ENCODE data around the gene ROBO2.

Gene ROBO2

GRCh38 chr3:77412584-77412983 is 372.7 kb downstream of the ROBO2 start:
- Histone ChIP-seq H3K4me1 (ENCODE audit: control insufficient read depth, insufficient read depth, low read length) (no peaks in the 10 kb centered on the region), H3K36me3 (ENCODE audit: control insufficient read depth, insufficient read depth, low read length) (no peaks in the 10 kb centered on the region), H3K4me3 (ENCODE audit: insufficient read depth, low read depth, low read length) (no peak overlapping the region), H3K27ac (ENCODE audit: insufficient read depth, low read depth, low read length, poor library complexity, severe bottlenecking) (no peak overlapping the region), H3K27me3 (ENCODE audit: control insufficient read depth, insufficient read depth, low read length, poor library complexity, severe bottlenecking) (no peaks in the 10 kb centered on the region), H3K9me3 (ENCODE audit: control insufficient read depth, low read length) (no peaks in the 10 kb centered on the region)
- 100% methylated on average over 2 of the region's 2 CpGs; no CpG with 5 or more reads in 1 of the 2 experiments for WGBS, 2 experiments

GRCh38 chr3:77414881-77415280 is 375.0 kb downstream of the ROBO2 start:
- H3K27ac ChIP-seq (ENCODE audit: insufficient read depth, low read depth, low read length, poor library complexity, severe bottlenecking), result no peak overlapping the region
- H3K4me3 ChIP-seq (ENCODE audit: insufficient read depth, low read depth, low read length), result no peak overlapping the region
- H3K36me3 ChIP-seq (ENCODE audit: control insufficient read depth, insufficient read depth, low read length), result no peaks in the 10 kb centered on the region
- H3K27me3 ChIP-seq (ENCODE audit: control insufficient read depth, insufficient read depth, low read length, poor library complexity, severe bottlenecking), result no peaks in the 10 kb centered on the region
- H3K9me3 ChIP-seq (ENCODE audit: control insufficient read depth, low read length), result no peaks in the 10 kb centered on the region
- no peaks in the 10 kb centered on the region for H3K4me1 ChIP-seq (ENCODE audit: control insufficient read depth, insufficient read depth, low read length)

GRCh38 chr3:77420336-77420735 is 380.4 kb downstream of the ROBO2 start:
- no peaks in the 10 kb centered on the region for H3K4me1 ChIP-seq (ENCODE audit: control insufficient read depth, insufficient read depth, low read length)
- H3K27ac ChIP-seq (ENCODE audit: insufficient read depth, low read depth, low read length, poor library complexity, severe bottlenecking), result no peak overlapping the region
- H3K9me3 ChIP-seq (ENCODE audit: control insufficient read depth, low read length), result no peaks in the 10 kb centered on the region
- H3K36me3 ChIP-seq (ENCODE audit: control insufficient read depth, insufficient read depth, low read length), result no peaks in the 10 kb centered on the region
- WGBS, 2 experiments, result 100% methylated on average over 1 of the region's 1 CpG
- no peak overlapping the region for H3K4me3 ChIP-seq (ENCODE audit: insufficient read depth, low read depth, low read length)
- no peaks in the 10 kb centered on the region for H3K27me3 ChIP-seq (ENCODE audit: control insufficient read depth, insufficient read depth, low read length, poor library complexity, severe bottlenecking)

GRCh38 chr3:77421916-77422315 is 382.0 kb downstream of the ROBO2 start:
- WGBS, 2 experiments, result 94 to 96% methylated on average over 5 of the region's 5 CpGs

GRCh38 chr3:77426531-77426930 is 386.6 kb downstream of the ROBO2 start:
- no peaks in the 10 kb centered on the region for H3K9me3 ChIP-seq (ENCODE audit: control insufficient read depth, low read length)
- no peaks in the 10 kb centered on the region for H3K36me3 ChIP-seq (ENCODE audit: control insufficient read depth, insufficient read depth, low read length)
- no peak overlapping the region for H3K27ac ChIP-seq (ENCODE audit: insufficient read depth, low read depth, low read length, poor library complexity, severe bottlenecking)
- no peaks in the 10 kb centered on the region for H3K4me1 ChIP-seq (ENCODE audit: control insufficient read depth, insufficient read depth, low read length)
- H3K27me3 ChIP-seq (ENCODE audit: control insufficient read depth, insufficient read depth, low read length, poor library complexity, severe bottlenecking), result no peaks in the 10 kb centered on the region
- H3K4me3 ChIP-seq (ENCODE audit: insufficient read depth, low read depth, low read length), result no peak overlapping the region

More at GRCh38 chr3:77421916-77422315, 382.0 kb downstream of the ROBO2 start:
- H3K27ac ChIP-seq (ENCODE audit: insufficient read depth, low read depth, low read length, poor library complexity, severe bottlenecking), result no peak overlapping the region
- H3K27me3 ChIP-seq (ENCODE audit: control insufficient read depth, insufficient read depth, low read length, poor library complexity, severe bottlenecking), result no peaks in the 10 kb centered on the region
- no peaks in the 10 kb centered on the region for H3K4me1 ChIP-seq (ENCODE audit: control insufficient read depth, insufficient read depth, low read length)
- H3K4me3 ChIP-seq (ENCODE audit: insufficient read depth, low read depth, low read length), result no peak overlapping the region
- no peaks in the 10 kb centered on the region for H3K36me3 ChIP-seq (ENCODE audit: control insufficient read depth, insufficient read depth, low read length)
- H3K9me3 ChIP-seq (ENCODE audit: control insufficient read depth, low read length), result no peaks in the 10 kb centered on the region

- no peak overlapping the region for H3K4me3 ChIP-seq (ENCODE audit: insufficient read depth, low read depth, low read length)
- H3K4me1 ChIP-seq (ENCODE audit: control insufficient read depth, insufficient read depth, low read length), result no peaks in the 10 kb centered on the region
- H3K27me3 ChIP-seq (ENCODE audit: control insufficient read depth, insufficient read depth, low read length, poor library complexity, severe bottlenecking), result no peaks in the 10 kb centered on the region
- no peaks in the 10 kb centered on the region for H3K9me3 ChIP-seq (ENCODE audit: control insufficient read depth, low read length)
- H3K36me3 ChIP-seq (ENCODE audit: control insufficient read depth, insufficient read depth, low read length), result no peaks in the 10 kb centered on the region
- 95 to 100% methylated on average over 1 to 2 of the region's 3 CpGs for WGBS, 2 experiments
- no peak overlapping the region for H3K27ac ChIP-seq (ENCODE audit: insufficient read depth, low read depth, low read length, poor library complexity, severe bottlenecking)
Observed at GRCh38 chr3:77427528-77427927, 387.6 kb downstream of the ROBO2 start.

GRCh38 chr3:77436908-77437307 is 397.0 kb downstream of the ROBO2 start:
- Histone ChIP-seq H3K4me3 (ENCODE audit: insufficient read depth, low read depth, low read length) (no peak overlapping the region), H3K36me3 (ENCODE audit: control insufficient read depth, insufficient read depth, low read length) (no peaks in the 10 kb centered on the region), H3K27ac (ENCODE audit: insufficient read depth, low read depth, low read length, poor library complexity, severe bottlenecking) (no peak overlapping the region), H3K9me3 (ENCODE audit: control insufficient read depth, low read length) (no peaks in the 10 kb centered on the region), H3K27me3 (ENCODE audit: control insufficient read depth, insufficient read depth, low read length, poor library complexity, severe bottlenecking) (no peaks in the 10 kb centered on the region), H3K4me1 (ENCODE audit: control insufficient read depth, insufficient read depth, low read length) (no peaks in the 10 kb centered on the region)

GRCh38 chr3:77446084-77446483 is 406.2 kb downstream of the ROBO2 start:
- H3K4me1 ChIP-seq (ENCODE audit: control insufficient read depth, insufficient read depth, low read length), result no peaks in the 10 kb centered on the region
- no peak overlapping the region for H3K4me3 ChIP-seq (ENCODE audit: insufficient read depth, low read depth, low read length)
- H3K27me3 ChIP-seq (ENCODE audit: control insufficient read depth, insufficient read depth, low read length, poor library complexity, severe bottlenecking), result no peaks in the 10 kb centered on the region
- no peaks in the 10 kb centered on the region for H3K9me3 ChIP-seq (ENCODE audit: control insufficient read depth, low read length)
- H3K27ac ChIP-seq (ENCODE audit: insufficient read depth, low read depth, low read length, poor library complexity, severe bottlenecking), result no peak overlapping the region
- H3K36me3 ChIP-seq (ENCODE audit: control insufficient read depth, insufficient read depth, low read length), result no peaks in the 10 kb centered on the region
- WGBS, 2 experiments, result 86 to 100% methylated on average over 1 of the region's 1 CpG

- H3K4me1 ChIP-seq (ENCODE audit: control insufficient read depth, insufficient read depth, low read length), result no peaks in the 10 kb centered on the region
- H3K36me3 ChIP-seq (ENCODE audit: control insufficient read depth, insufficient read depth, low read length), result no peaks in the 10 kb centered on the region
- H3K27ac ChIP-seq (ENCODE audit: insufficient read depth, low read depth, low read length, poor library complexity, severe bottlenecking), result no peak overlapping the region
- no peaks in the 10 kb centered on the region for H3K9me3 ChIP-seq (ENCODE audit: control insufficient read depth, low read length)
- H3K4me3 ChIP-seq (ENCODE audit: insufficient read depth, low read depth, low read length), result no peak overlapping the region
- H3K27me3 ChIP-seq (ENCODE audit: control insufficient read depth, insufficient read depth, low read length, poor library complexity, severe bottlenecking), result no peaks in the 10 kb centered on the region
Observed at GRCh38 chr3:77446761-77447160, 406.9 kb downstream of the ROBO2 start.

- Histone ChIP-seq H3K4me1 (ENCODE audit: control insufficient read depth, insufficient read depth, low read length) (no peaks in the 10 kb centered on the region), H3K36me3 (ENCODE audit: control insufficient read depth, insufficient read depth, low read length) (no peaks in the 10 kb centered on the region), H3K4me3 (ENCODE audit: insufficient read depth, low read depth, low read length) (no peak overlapping the region), H3K9me3 (ENCODE audit: control insufficient read depth, low read length) (no peaks in the 10 kb centered on the region), H3K27me3 (ENCODE audit: control insufficient read depth, insufficient read depth, low read length, poor library complexity, severe bottlenecking) (no peaks in the 10 kb centered on the region), H3K27ac (ENCODE audit: insufficient read depth, low read depth, low read length, poor library complexity, severe bottlenecking) (no peak overlapping the region)
- 90 to 98% methylated on average over 5 to 6 of the region's 6 CpGs for WGBS, 2 experiments
Observed at GRCh38 chr3:77449459-77450350, 409.8 kb downstream of the ROBO2 start.

Measured in ectodermal cell (in vitro differentiated cells).